A673 (cell line): ENCODE data around the gene ZFPM1. TPM values are rescaled to one million over a fixed set of nuclear protein-coding genes. Genes with fewer than 3 reads are reported as not detected.

ENCODE experiments used
- BruUV-seq: library from RNA; stranded (reverse); fragments of 400-500 nt; replicated peaks from 2 replicates; lab custom pipeline; 2021; lab: Mats Ljungman, UMichigan
- CTCF ChIA-PET: fragments of 300-600 bp; sonication (Branson Sonifier 250); formaldehyde crosslinking; loops from one replicate; lab custom pipeline; 2022; ENCODE audit warnings: antibody characterized with exemption; lab: Charles Lee
- POLR2A ChIA-PET: fragments of 300-600 bp; sonication (Branson Sonifier 250); formaldehyde crosslinking; loops from one replicate; lab custom pipeline; 2022; ENCODE audit warnings: antibody characterized with exemption; ENCODE audit not compliant: low non-redundant PET; lab: Charles Lee
- DNase-seq: peaks from one replicate; pipeline ENCODE4 v3.0.0-alpha.2; 2015; ENCODE audit warnings: low spot score
- H3K27ac ChIP-seq: fragments of 200-600 bp; sonication (generic); 2 replicates; pipeline ENCODE4 v1.5.1; 2016; ENCODE audit warnings: mixed run types, low read depth, mild to moderate bottlenecking, mixed read lengths, antibody characterized with exemption, low read length; ENCODE audit not compliant: poor library complexity, severe bottlenecking
- H3K27me3 ChIP-seq: fragments of 200-600 bp; sonication (generic); replicated peaks from 2 replicates; pipeline ENCODE4 v1.6.1; 2017; ENCODE audit warnings: mixed run types, low read depth, mild to moderate bottlenecking, mixed read lengths, antibody characterized with exemption, low read length; ENCODE audit not compliant: insufficient read depth, poor library complexity
- H3K36me3 ChIP-seq: fragments of 200-600 bp; sonication (generic); 2 replicates; pipeline ENCODE4 v1.6.1; 2016; ENCODE audit warnings: mixed run types, mild to moderate bottlenecking, mixed read lengths, antibody characterized with exemption, low read length; ENCODE audit not compliant: insufficient read depth, poor library complexity, severe bottlenecking
- H3K4me1 ChIP-seq: fragments of 200-600 bp; sonication (generic); 2 replicates; pipeline ENCODE4 v1.6.1; 2017; ENCODE audit warnings: mixed run types, mild to moderate bottlenecking, mixed read lengths, antibody characterized with exemption, low read length; ENCODE audit not compliant: insufficient read depth, poor library complexity, severe bottlenecking
- H3K4me3 ChIP-seq: fragments of 200-600 bp; sonication (generic); 2 replicates; pipeline ENCODE4 v1.5.1; 2016; ENCODE audit warnings: low read depth, mixed run types, mild to moderate bottlenecking, mixed read lengths, low read length; ENCODE audit not compliant: poor library complexity, severe bottlenecking
- H3K9me3 ChIP-seq: fragments of 200-600 bp; sonication (generic); 2 replicates; pipeline ENCODE4 v1.6.1; 2016; ENCODE audit warnings: mixed run types, low read depth, mild to moderate bottlenecking, mixed read lengths, antibody characterized with exemption, low read length; ENCODE audit not compliant: poor library complexity, severe bottlenecking
- CTCF ChIP-seq: fragments of 300-800, 200-600 bp; sonication (generic); conservative IDR thresholded peaks from 2 replicates; pipeline ENCODE4 v1.5.1; 2017; ENCODE audit warnings: low read depth, mild to moderate bottlenecking, antibody characterized with exemption, low read length, moderate library complexity, mixed read lengths
- EZH2 ChIP-seq: fragments of 200-600 bp; sonication (generic); IDR thresholded peaks from 2 replicates; pipeline ENCODE4 v1.6.1; 2017; ENCODE audit warnings: borderline replicate concordance, low read depth, mild to moderate bottlenecking, mixed read lengths, antibody characterized with exemption, low read length; ENCODE audit not compliant: poor library complexity, severe bottlenecking
- intact Hi-C: fragments of 100-400 bp; cut with micrococcal nuclease; formaldehyde crosslinking; loops from one replicate; pipeline ENCODE4 v1.10.0; 2022; ENCODE audit not compliant: unreplicated experiment
- total RNA-seq: library from RNA; stranded (reverse); gene quantifications from 2 replicates; pipeline ENCODE4 v1.2.3, GENCODE V29; 2021

Gene ZFPM1
- total RNA-seq, 1 experiment from 2014 or later: 5.6 TPM

- no peak for DNase-seq
- intact Hi-C loops: no loop called here
- peaks cover 5% of the 10 kb centered on the region for H3K4me1 ChIP-seq
- TF ChIP-seq EZH2 (no peak), CTCF (no peak)
- no peaks in the 10 kb centered on the region for H3K27me3 ChIP-seq
- H3K27ac ChIP-seq: no peak overlapping the region
- H3K36me3 ChIP-seq: no peaks in the 10 kb centered on the region
- ChIA-PET CTCF (interaction anchor here (0.5 kb wide), 1 partner anchor 369 kb away, joined by 15 read pairs; no protein-coding TSS in a partner anchor), POLR2A (no interaction called here)
- no peaks in the 10 kb centered on the region for H3K9me3 ChIP-seq
- H3K4me3 ChIP-seq: no peak overlapping the region
- BruUV-seq: no TSS peak
Measured at GRCh38 chr16:88476817-88477397, 23.8 kb downstream of the ZFPM1 start.

- ChIA-PET POLR2A (no interaction called here), CTCF (no interaction called here)
- Histone ChIP-seq H3K4me3 (no peak overlapping the region), H3K36me3 (no peaks in the 10 kb centered on the region), H3K9me3 (no peaks in the 10 kb centered on the region), H3K27ac (no peak overlapping the region), H3K4me1 (peaks cover 5% of the 10 kb centered on the region), H3K27me3 (no peaks in the 10 kb centered on the region)
- peak; percentile 47 for DNase-seq
- BruUV-seq: no TSS peak
- intact Hi-C loops: no loop called here
- TF ChIP-seq EZH2 (no peak), CTCF (no peak)
Measured at GRCh38 chr16:88477631-88478519, 24.8 kb downstream of the ZFPM1 start.

- CTCF ChIA-PET: no interaction called here
- intact Hi-C loops: no loop called here
- BruUV-seq: no TSS peak
- Histone ChIP-seq H3K9me3 (no peaks in the 10 kb centered on the region), H3K27ac (no peak overlapping the region), H3K27me3 (no peaks in the 10 kb centered on the region), H3K4me3 (no peak overlapping the region), H3K4me1 (peaks cover 5% of the 10 kb centered on the region), H3K36me3 (no peaks in the 10 kb centered on the region)
- no peak for DNase-seq
- POLR2A ChIA-PET: no interaction called here
- TF ChIP-seq CTCF (no peak), EZH2 (no peak)
Measured at GRCh38 chr16:88478889-88479792, 26.1 kb downstream of the ZFPM1 start.
